Panc1 (cell line): ENCODE measurements around the gene GARRE1. TPM values are rescaled to one million over a fixed set of nuclear protein-coding genes. Genes with fewer than 3 reads are reported as not detected.
A peak's percentile ranks its signal among the peaks of the same experiment; 100 is the strongest.

Source experiments
- ATAC-seq: fragments of 200-7000 bp; cut with Tn5 transposase; 2 replicates; pipeline ENCODE4 v1.9.1; 2020; ENCODE audit warnings: mild to moderate bottlenecking, moderate library complexity
- BruUV-seq: library from RNA; stranded (reverse); fragments of 400-500 nt; replicated peaks from 2 replicates; lab custom pipeline; 2021; lab: Mats Ljungman, UMichigan
- CTCF ChIA-PET: fragments of 300-600 bp; sonication (Branson Sonifier 250); formaldehyde crosslinking; loops from one replicate; lab custom pipeline; 2022; ENCODE audit warnings: antibody characterized with exemption; lab: Charles Lee
- POLR2A ChIA-PET: fragments of 300-600 bp; sonication (Branson Sonifier 250); formaldehyde crosslinking; loops from one replicate; lab custom pipeline; 2022; ENCODE audit warnings: antibody characterized with exemption; lab: Charles Lee
- DNase-seq: peaks from one replicate; pipeline ENCODE4 v3.0.0-alpha.2; 2010; ENCODE audit warnings: low read depth, low spot score
- H3K27ac ChIP-seq: 2 replicates; pipeline ENCODE4 v1.5.1; 2011; ENCODE audit warnings: mild to moderate bottlenecking, low read length, inconsistent platforms
- H3K27me3 ChIP-seq: fragments of 200-500 bp; sonication (Bioruptor generic); 2 replicates; pipeline ENCODE4 v1.6.0; 2014; ENCODE audit warnings: low read length, inconsistent platforms; ENCODE audit not compliant: control insufficient read depth, insufficient read depth
- H3K36me3 ChIP-seq: fragments of 200-500 bp; sonication (Bioruptor generic); 2 replicates; pipeline ENCODE4 v1.5.1; 2014; ENCODE audit warnings: inconsistent platforms, mild to moderate bottlenecking, low read length, moderate library complexity; ENCODE audit not compliant: control insufficient read depth, insufficient read depth
- H3K4me1 ChIP-seq: 2 replicates; pipeline ENCODE4 v1.5.1; 2011; ENCODE audit warnings: inconsistent platforms, mild to moderate bottlenecking, low read length, moderate library complexity; ENCODE audit not compliant: control insufficient read depth, insufficient read depth
- H3K4me3 ChIP-seq, 2 experiments: 2 replicates each; pipeline ENCODE4 v1.5.1; 2011 to 2012; ENCODE audit warnings: low read depth in 2 of 2, low read length in 2 of 2, mild to moderate bottlenecking in 2 of 2, inconsistent platforms in 1 of 2, moderate library complexity in 1 of 2
- H3K9me3 ChIP-seq: fragments of 200-500 bp; sonication (Bioruptor generic); 2 replicates; pipeline ENCODE4 v1.5.1; 2014; ENCODE audit warnings: low read depth, mild to moderate bottlenecking, inconsistent platforms, low read length, moderate library complexity; ENCODE audit not compliant: control insufficient read depth, insufficient read depth
- POLR2AphosphoS5 ChIP-seq: IDR thresholded peaks from 2 replicates; pipeline ENCODE4 v1.6.1; 2012; ENCODE audit warnings: mild to moderate bottlenecking, low read depth, low read length, moderate library complexity
- SIN3A ChIP-seq: IDR thresholded peaks from 2 replicates; pipeline ENCODE4 v1.6.1; 2012; ENCODE audit warnings: low read depth, mild to moderate bottlenecking, low read length, moderate library complexity, borderline replicate concordance; ENCODE audit not compliant: insufficient read depth
- TCF7L2 ChIP-seq: IDR thresholded peaks from 2 replicates; pipeline ENCODE4 v1.6.1; 2011; ENCODE audit warnings: mild to moderate bottlenecking, low read depth, low read length, inconsistent platforms
- in situ Hi-C: cut with HindIII; loops from 2 replicates; pipeline ENCODE4 v1.10.0; 2016; ENCODE audit warnings: low sequenced_read_pairs, low pct_unique_long_range_greater_than_20kb
- intact Hi-C: fragments of 100-400 bp; cut with micrococcal nuclease; formaldehyde crosslinking; loops from one replicate; pipeline ENCODE4 v1.10.0; 2022; ENCODE audit not compliant: unreplicated experiment
- total RNA-seq: library from RNA; stranded (reverse); gene quantifications from one replicate; pipeline ENCODE4 v1.2.1, GENCODE V29; 2021; ENCODE audit not compliant: unreplicated experiment
- TF ChIP-seq, protein P1 (sequence below): fragments of 450-650 bp; IDR thresholded peaks from 2 replicates; pipeline ENCODE4 v1.5.1; 2017; ENCODE audit warnings: mild to moderate bottlenecking
- TF ChIP-seq, protein P2 (sequence below), 2 experiments: IDR thresholded peaks; 2 replicates each; pipeline ENCODE4 v1.6.1; 2011 to 2012; ENCODE audit warnings: low read depth in 2 of 2, control low read depth in 1 of 2, low read length in 1 of 2, mild to moderate bottlenecking in 1 of 2, moderate library complexity in 1 of 2; ENCODE audit not compliant: insufficient read depth in 1 of 2

Gene GARRE1
- total RNA-seq, 1 experiment from 2014 or later = 19.7 TPM

DNA sequence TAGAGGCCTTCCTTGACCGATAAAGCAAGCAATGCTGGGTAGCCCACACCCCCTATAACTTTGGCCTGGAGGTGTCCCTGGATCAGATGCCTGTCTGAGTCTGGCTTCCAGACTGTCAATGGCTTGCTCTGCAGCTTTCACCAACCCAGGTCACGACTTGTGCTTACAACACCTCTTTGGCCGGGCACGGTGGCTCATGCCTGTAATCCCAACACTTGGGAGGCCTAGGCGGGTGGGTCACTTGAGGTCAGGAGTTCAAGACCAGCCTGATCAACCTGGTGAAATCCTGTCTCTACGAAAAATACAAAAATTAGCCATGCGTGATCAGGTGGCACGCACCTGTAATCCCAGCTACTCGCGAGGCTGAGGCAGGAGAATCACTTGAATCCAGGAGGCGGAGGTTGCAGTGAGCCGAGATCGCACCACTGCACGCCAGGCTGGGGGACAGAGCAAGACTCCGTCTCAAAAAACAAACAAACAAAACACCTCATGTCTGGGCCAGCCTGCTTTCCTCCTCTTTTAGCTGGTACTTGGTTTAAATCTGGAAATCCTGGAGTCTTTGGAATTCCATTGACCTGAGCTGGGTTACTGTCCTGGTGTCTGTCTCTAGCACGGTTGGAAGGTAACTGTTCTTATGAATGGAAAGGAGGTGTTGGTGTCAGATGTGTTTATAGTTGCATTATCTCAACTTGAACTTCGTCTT lies 10.3 kb upstream of the GARRE1 start:
- DNase-seq (no peak), ATAC-seq (peak; percentile 48)
- Histone ChIP-seq H3K9me3 (no peaks in the 10 kb centered on the region), H3K36me3 (no peaks in the 10 kb centered on the region), H3K4me1 (peaks cover 3% of the 10 kb centered on the region; the same call in 1 of the 2 replicates), H3K27ac (no peak overlapping the region), H3K4me3 (no peak overlapping the region), H3K27me3 (no peaks in the 10 kb centered on the region)
- no peak for TF ChIP-seq SIN3A
- TF ChIP-seq, protein P1, sequence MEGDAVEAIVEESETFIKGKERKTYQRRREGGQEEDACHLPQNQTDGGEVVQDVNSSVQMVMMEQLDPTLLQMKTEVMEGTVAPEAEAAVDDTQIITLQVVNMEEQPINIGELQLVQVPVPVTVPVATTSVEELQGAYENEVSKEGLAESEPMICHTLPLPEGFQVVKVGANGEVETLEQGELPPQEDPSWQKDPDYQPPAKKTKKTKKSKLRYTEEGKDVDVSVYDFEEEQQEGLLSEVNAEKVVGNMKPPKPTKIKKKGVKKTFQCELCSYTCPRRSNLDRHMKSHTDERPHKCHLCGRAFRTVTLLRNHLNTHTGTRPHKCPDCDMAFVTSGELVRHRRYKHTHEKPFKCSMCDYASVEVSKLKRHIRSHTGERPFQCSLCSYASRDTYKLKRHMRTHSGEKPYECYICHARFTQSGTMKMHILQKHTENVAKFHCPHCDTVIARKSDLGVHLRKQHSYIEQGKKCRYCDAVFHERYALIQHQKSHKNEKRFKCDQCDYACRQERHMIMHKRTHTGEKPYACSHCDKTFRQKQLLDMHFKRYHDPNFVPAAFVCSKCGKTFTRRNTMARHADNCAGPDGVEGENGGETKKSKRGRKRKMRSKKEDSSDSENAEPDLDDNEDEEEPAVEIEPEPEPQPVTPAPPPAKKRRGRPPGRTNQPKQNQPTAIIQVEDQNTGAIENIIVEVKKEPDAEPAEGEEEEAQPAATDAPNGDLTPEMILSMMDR = no peak
- no peak for TF ChIP-seq POLR2AphosphoS5
- no peak for TF ChIP-seq TCF7L2
- TF ChIP-seq, protein P2, sequence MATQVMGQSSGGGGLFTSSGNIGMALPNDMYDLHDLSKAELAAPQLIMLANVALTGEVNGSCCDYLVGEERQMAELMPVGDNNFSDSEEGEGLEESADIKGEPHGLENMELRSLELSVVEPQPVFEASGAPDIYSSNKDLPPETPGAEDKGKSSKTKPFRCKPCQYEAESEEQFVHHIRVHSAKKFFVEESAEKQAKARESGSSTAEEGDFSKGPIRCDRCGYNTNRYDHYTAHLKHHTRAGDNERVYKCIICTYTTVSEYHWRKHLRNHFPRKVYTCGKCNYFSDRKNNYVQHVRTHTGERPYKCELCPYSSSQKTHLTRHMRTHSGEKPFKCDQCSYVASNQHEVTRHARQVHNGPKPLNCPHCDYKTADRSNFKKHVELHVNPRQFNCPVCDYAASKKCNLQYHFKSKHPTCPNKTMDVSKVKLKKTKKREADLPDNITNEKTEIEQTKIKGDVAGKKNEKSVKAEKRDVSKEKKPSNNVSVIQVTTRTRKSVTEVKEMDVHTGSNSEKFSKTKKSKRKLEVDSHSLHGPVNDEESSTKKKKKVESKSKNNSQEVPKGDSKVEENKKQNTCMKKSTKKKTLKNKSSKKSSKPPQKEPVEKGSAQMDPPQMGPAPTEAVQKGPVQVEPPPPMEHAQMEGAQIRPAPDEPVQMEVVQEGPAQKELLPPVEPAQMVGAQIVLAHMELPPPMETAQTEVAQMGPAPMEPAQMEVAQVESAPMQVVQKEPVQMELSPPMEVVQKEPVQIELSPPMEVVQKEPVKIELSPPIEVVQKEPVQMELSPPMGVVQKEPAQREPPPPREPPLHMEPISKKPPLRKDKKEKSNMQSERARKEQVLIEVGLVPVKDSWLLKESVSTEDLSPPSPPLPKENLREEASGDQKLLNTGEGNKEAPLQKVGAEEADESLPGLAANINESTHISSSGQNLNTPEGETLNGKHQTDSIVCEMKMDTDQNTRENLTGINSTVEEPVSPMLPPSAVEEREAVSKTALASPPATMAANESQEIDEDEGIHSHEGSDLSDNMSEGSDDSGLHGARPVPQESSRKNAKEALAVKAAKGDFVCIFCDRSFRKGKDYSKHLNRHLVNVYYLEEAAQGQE (IDR thresholded peaks at IDR 0.05; ENCODE audit: insufficient read depth in 1 of 2, low read depth in 2 of 2, low read length in 1 of 2) = no peak
- intact Hi-C loops (loop anchor here (5.0 kb wide), 1 partner anchor 93 kb away; no protein-coding TSS in a partner anchor), in situ Hi-C loops (no loop called here)
- no TSS peak for BruUV-seq
- POLR2A ChIA-PET = no interaction called here
- CTCF ChIA-PET = no interaction called here

DNA sequence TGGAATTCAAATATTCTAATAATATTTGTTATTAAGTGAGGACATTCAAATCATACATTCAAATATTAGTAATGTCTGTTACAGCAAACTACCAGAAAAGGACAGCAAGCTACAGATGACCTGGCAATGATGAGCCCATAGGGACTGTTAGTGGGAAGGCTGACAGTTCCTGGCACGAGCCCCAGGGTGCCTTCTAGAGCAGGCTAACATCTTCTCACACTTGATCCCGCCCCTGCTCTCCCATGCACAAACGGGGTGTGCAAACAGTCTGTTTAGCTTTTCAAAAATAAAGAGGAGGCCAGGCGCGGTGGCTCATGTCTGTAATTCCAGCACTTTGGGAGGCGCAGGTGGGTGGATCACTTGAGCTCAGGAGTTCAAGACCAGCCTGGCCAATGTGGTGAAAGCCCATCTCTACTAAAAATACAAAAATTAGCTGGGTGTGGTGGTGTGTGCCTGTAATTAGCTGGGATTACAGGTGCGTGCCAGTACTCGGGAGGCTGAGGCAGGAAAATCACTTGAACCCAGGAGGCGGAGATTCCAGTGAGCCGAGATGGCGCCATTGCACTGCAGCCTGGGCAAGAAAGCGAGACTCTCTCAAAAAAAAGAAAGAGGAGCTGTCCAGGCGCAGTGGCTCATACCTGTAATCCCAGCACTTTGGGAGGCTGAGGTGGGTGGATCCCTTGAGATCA lies 9.6 kb upstream of the GARRE1 start:
- DNase-seq (no peak), ATAC-seq (no peak)
- Histone ChIP-seq H3K27me3 (no peaks in the 10 kb centered on the region), H3K4me3 (no peak overlapping the region), H3K9me3 (no peaks in the 10 kb centered on the region), H3K27ac (no peak overlapping the region), H3K36me3 (no peaks in the 10 kb centered on the region), H3K4me1 (peaks cover 3% of the 10 kb centered on the region; the same call in 1 of the 2 replicates)
- TF ChIP-seq POLR2AphosphoS5 = no peak
- no peak for TF ChIP-seq SIN3A
- TF ChIP-seq TCF7L2 = no peak
- TF ChIP-seq, protein P2 (IDR thresholded peaks at IDR 0.05; ENCODE audit: insufficient read depth in 1 of 2, low read depth in 2 of 2, low read length in 1 of 2) = no peak
- TF ChIP-seq, protein P1 = no peak
- no TSS peak for BruUV-seq
- CTCF ChIA-PET = interaction anchor here (0.7 kb wide), 1 partner anchor 9 kb away, joined by 13 read pairs; no protein-coding TSS in a partner anchor
- in situ Hi-C loops (no loop called here), intact Hi-C loops (loop anchor here (5.0 kb wide), 1 partner anchor 93 kb away; no protein-coding TSS in a partner anchor)
- POLR2A ChIA-PET = no interaction called here
